ENCODE results near the gene FBH1.
"Not testable (repeated sequence)": the region's sequence is repeated elsewhere in the genome, so short reads cannot be mapped to it uniquely, and the experiment has no call there.

FBH1 gene

GRCh38 chr10:5889624-5890451 is at the start of gene FBH1, which contains the start of gene ANKRD16:
Gene FBH1, plus strand, starts transcription at chr10:5890243. Its CDS starts 103 bp downstream, at chr10:5890346.
Gene ANKRD16, minus strand, starts transcription at chr10:5889893. Its CDS starts 539 bp downstream, at chr10:5889354.
- H3K27ac Mint-ChIP-seq = peak within 1 kb of the TSS; percentile 83
- peak within 1 kb of the TSS; percentile 93 for H3K4me3 Mint-ChIP-seq
- H3K4me1 Mint-ChIP-seq (ENCODE audit: low read depth) = peaks cover 39% of the 10 kb centered on the region
- no peaks in the 10 kb centered on the region for H3K27me3 Mint-ChIP-seq (ENCODE audit: low read depth)
- peaks cover 21% of the 10 kb centered on the region for H3K36me3 Mint-ChIP-seq (ENCODE audit: low read depth)
- peak; percentile 100 for DNase-seq (ENCODE audit: low spot score)
- no peaks in the 10 kb centered on the region for H3K9me3 Mint-ChIP-seq

GRCh38 chr10:5840314-5841307 is 49.4 kb upstream of the FBH1 start:
- Mint-ChIP-seq H3K4me3 (no peak overlapping the region), H3K27ac (no peak overlapping the region), H3K4me1 (ENCODE audit: low read depth) (peaks cover 3% of the 10 kb centered on the region), H3K36me3 (ENCODE audit: low read depth) (no peaks in the 10 kb centered on the region), H3K9me3 (no peaks in the 10 kb centered on the region), H3K27me3 (ENCODE audit: low read depth) (no peaks in the 10 kb centered on the region)
- DNase-seq (ENCODE audit: low spot score) = no peak

- H3K36me3 Mint-ChIP-seq (ENCODE audit: low read depth) = no peaks in the 10 kb centered on the region
- H3K4me3 Mint-ChIP-seq = no peak overlapping the region
- DNase-seq (ENCODE audit: low spot score) = no peak
- H3K27me3 Mint-ChIP-seq (ENCODE audit: low read depth) = no peaks in the 10 kb centered on the region
- H3K4me1 Mint-ChIP-seq (ENCODE audit: low read depth) = peaks cover 8% of the 10 kb centered on the region
- no peak overlapping the region for H3K27ac Mint-ChIP-seq
- no peaks in the 10 kb centered on the region for H3K9me3 Mint-ChIP-seq
Observed at GRCh38 chr10:5841965-5842364, 48.1 kb upstream of the FBH1 start.

- H3K27ac Mint-ChIP-seq = no peak overlapping the region
- no peak overlapping the region for H3K4me3 Mint-ChIP-seq
- H3K27me3 Mint-ChIP-seq (ENCODE audit: low read depth) = no peaks in the 10 kb centered on the region
- H3K36me3 Mint-ChIP-seq (ENCODE audit: low read depth) = no peaks in the 10 kb centered on the region
- no peak for DNase-seq (ENCODE audit: low spot score)
- H3K9me3 Mint-ChIP-seq = no peaks in the 10 kb centered on the region
- peaks cover 8% of the 10 kb centered on the region for H3K4me1 Mint-ChIP-seq (ENCODE audit: low read depth)
Observed at GRCh38 chr10:5843686-5844344, 46.2 kb upstream of the FBH1 start.

GRCh38 chr10:5844345-5845055 is 45.5 kb upstream of the FBH1 start:
- Mint-ChIP-seq H3K4me1 (ENCODE audit: low read depth) (peaks cover 8% of the 10 kb centered on the region), H3K9me3 (no peaks in the 10 kb centered on the region)

GRCh38 chr10:5846667-5847066 is 43.4 kb upstream of the FBH1 start:
- not testable (repeated sequence) for H3K4me1 Mint-ChIP-seq (ENCODE audit: low read depth); H3K9me3 Mint-ChIP-seq; H3K27me3 Mint-ChIP-seq (ENCODE audit: low read depth); H3K36me3 Mint-ChIP-seq (ENCODE audit: low read depth); H3K27ac Mint-ChIP-seq; DNase-seq (ENCODE audit: low spot score); H3K4me3 Mint-ChIP-seq

More at GRCh38 chr10:5844345-5845055, 45.5 kb upstream of the FBH1 start:
- Mint-ChIP-seq H3K36me3 (ENCODE audit: low read depth) (no peaks in the 10 kb centered on the region), H3K4me3 (no peak overlapping the region), H3K27ac (no peak overlapping the region), H3K27me3 (ENCODE audit: low read depth) (no peaks in the 10 kb centered on the region)
- no peak for DNase-seq (ENCODE audit: low spot score)

GRCh38 chr10:5854131-5854475 is 35.9 kb upstream of the FBH1 start:
- DNase-seq (ENCODE audit: low spot score) = no peak
- no peaks in the 10 kb centered on the region for H3K36me3 Mint-ChIP-seq (ENCODE audit: low read depth)
- H3K9me3 Mint-ChIP-seq = no peaks in the 10 kb centered on the region
- no peak overlapping the region for H3K4me3 Mint-ChIP-seq
- H3K27ac Mint-ChIP-seq = no peak overlapping the region
- H3K4me1 Mint-ChIP-seq (ENCODE audit: low read depth) = peaks cover 4% of the 10 kb centered on the region
- H3K27me3 Mint-ChIP-seq (ENCODE audit: low read depth) = no peaks in the 10 kb centered on the region

GRCh38 chr10:5855979-5856700 is 33.9 kb upstream of the FBH1 start:
- Mint-ChIP-seq H3K9me3 (no peaks in the 10 kb centered on the region), H3K27ac (no peak overlapping the region), H3K4me3 (no peak overlapping the region), H3K4me1 (ENCODE audit: low read depth) (peaks cover 4% of the 10 kb centered on the region), H3K27me3 (ENCODE audit: low read depth) (no peaks in the 10 kb centered on the region), H3K36me3 (ENCODE audit: low read depth) (no peaks in the 10 kb centered on the region)
- DNase-seq (ENCODE audit: low spot score) = no peak

- no peak overlapping the region for H3K4me3 Mint-ChIP-seq
- H3K36me3 Mint-ChIP-seq (ENCODE audit: low read depth) = no peaks in the 10 kb centered on the region
- H3K27me3 Mint-ChIP-seq (ENCODE audit: low read depth) = no peaks in the 10 kb centered on the region
- H3K27ac Mint-ChIP-seq = no peak overlapping the region
- no peaks in the 10 kb centered on the region for H3K9me3 Mint-ChIP-seq
- peaks cover 4% of the 10 kb centered on the region for H3K4me1 Mint-ChIP-seq (ENCODE audit: low read depth)
- no peak for DNase-seq (ENCODE audit: low spot score)
Observed at GRCh38 chr10:5856701-5857004, 33.4 kb upstream of the FBH1 start.

- Mint-ChIP-seq H3K27ac (no peak overlapping the region), H3K9me3 (no peaks in the 10 kb centered on the region), H3K36me3 (ENCODE audit: low read depth) (no peaks in the 10 kb centered on the region), H3K4me1 (ENCODE audit: low read depth) (no peaks in the 10 kb centered on the region), H3K27me3 (ENCODE audit: low read depth) (no peaks in the 10 kb centered on the region), H3K4me3 (no peak overlapping the region)
- DNase-seq (ENCODE audit: low spot score) = no peak
Observed at GRCh38 chr10:5858811-5859210, 31.2 kb upstream of the FBH1 start.

DNA sequence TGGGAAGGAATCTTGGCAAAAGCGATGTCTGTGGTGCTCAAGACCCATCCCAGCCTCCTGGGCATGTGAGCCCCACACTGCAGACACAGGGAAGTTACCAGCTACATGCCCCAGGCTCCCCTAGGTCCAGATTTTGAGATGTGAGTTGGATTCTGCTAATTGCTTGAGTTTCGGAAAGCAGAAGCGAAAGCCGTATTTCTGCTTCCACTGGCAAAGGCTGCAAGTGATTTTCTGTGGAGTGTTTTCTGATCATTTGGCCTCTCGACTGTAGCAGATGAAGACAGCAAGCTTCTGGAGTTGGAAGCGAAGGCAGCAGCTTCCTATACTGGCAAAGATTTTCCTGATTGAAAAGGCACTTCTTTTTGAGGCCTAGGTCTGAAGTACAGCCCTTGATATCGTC is 30.0 kb upstream of the FBH1 start:
- no peak overlapping the region for H3K27ac Mint-ChIP-seq
- H3K27me3 Mint-ChIP-seq (ENCODE audit: low read depth) = no peaks in the 10 kb centered on the region
- H3K4me3 Mint-ChIP-seq = no peak overlapping the region
- no peaks in the 10 kb centered on the region for H3K36me3 Mint-ChIP-seq (ENCODE audit: low read depth)
- H3K9me3 Mint-ChIP-seq = no peaks in the 10 kb centered on the region
- no peak for DNase-seq (ENCODE audit: low spot score)
- no peaks in the 10 kb centered on the region for H3K4me1 Mint-ChIP-seq (ENCODE audit: low read depth)

- no peak for DNase-seq (ENCODE audit: low spot score)
- Mint-ChIP-seq H3K27ac (no peak overlapping the region), H3K4me3 (no peak overlapping the region), H3K27me3 (ENCODE audit: low read depth) (no peaks in the 10 kb centered on the region), H3K9me3 (peaks cover 3% of the 10 kb centered on the region), H3K36me3 (ENCODE audit: low read depth) (no peaks in the 10 kb centered on the region), H3K4me1 (ENCODE audit: low read depth) (peaks cover 7% of the 10 kb centered on the region)
Observed at GRCh38 chr10:5862360-5862961, 27.6 kb upstream of the FBH1 start.

Measured in T-helper 2 cell treated with Interferon-gamma antibody and Interleukin-4, amounts not matched to agents 5 μg/mL and 100 μg/mL, for 36 hours (primary cell).